Transverse colon (tissue), 4 donors: Measurements from ENCODE around the gene ACSS1.

Source experiments
- CTCF ChIP-seq, 5 experiments: fragments of 200-600 bp in 3 of 5; fragments of 450-650 bp in 2 of 5; sonication (generic) in 3 of 5; IDR thresholded peaks; 1 replicate in 2 of 5; 2 replicates in 3 of 5; pipeline ENCODE4 v1.5.1; 2016 to 2017; ENCODE audit warnings: antibody characterized with exemption in 5 of 5, inconsistent platforms in 3 of 5, mild to moderate bottlenecking in 2 of 5, moderate library complexity in 1 of 5
- EP300 ChIP-seq: sonication (generic); formaldehyde crosslinking; IDR thresholded peaks from one replicate; pipeline ENCODE4 v1.6.1; 2017; ENCODE audit warnings: antibody characterized with exemption, low read depth
- POLR2A ChIP-seq: fragments of 450-650 bp; IDR thresholded peaks from one replicate; pipeline ENCODE4 v1.6.1; 2016; ENCODE audit warnings: antibody characterized with exemption, mild to moderate bottlenecking, moderate library complexity
- POLR2AphosphoS5 ChIP-seq, 3 donors: sonication (generic); formaldehyde crosslinking; IDR thresholded peaks; one replicate each; pipeline ENCODE4 v1.6.1; 2016; ENCODE audit warnings: antibody characterized with exemption in 3 of 3

DNA sequence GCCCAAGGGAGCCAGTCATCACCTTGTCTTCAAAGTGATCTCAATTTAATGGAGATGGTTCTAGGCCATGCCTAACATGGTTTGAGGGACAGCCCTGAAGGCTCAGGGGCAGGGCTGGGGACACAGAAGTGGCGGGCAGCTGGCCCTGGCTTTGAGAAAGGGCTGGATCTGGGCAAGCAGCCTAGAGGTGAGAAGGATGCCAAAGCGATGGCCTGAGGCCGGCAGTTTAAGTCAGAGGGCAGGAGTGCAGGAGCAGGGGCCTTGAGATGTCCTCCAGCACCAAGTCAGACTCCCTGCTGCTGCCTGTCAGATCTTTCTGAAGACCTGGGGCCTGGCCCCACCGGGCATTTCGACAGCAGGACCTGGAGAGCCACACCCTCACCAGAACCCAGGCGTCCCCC, 37.0 kb downstream of the ACSS1 start:
- TF ChIP-seq CTCF (IDR thresholded peaks at IDR 0.05) (no peak), EP300 (no peak), POLR2A (no peak), POLR2AphosphoS5 (IDR thresholded peaks at IDR 0.05) (no peak)
